Left ventricle myocardium inferior (tissue), 1 donor: Measurements from ENCODE around the gene ANAPC16. TPM values are rescaled to one million over a fixed set of nuclear protein-coding genes. Genes with fewer than 3 reads are reported as not detected.

Source experiments
- DNase-seq: peaks from one replicate; pipeline ENCODE4 v3.0.0-alpha.2; 2020
- H3K27ac ChIP-seq: fragments of 200-600 bp; replicated peaks from 2 replicates; pipeline ENCODE4 v1.8.0; 2021
- H3K27me3 ChIP-seq: fragments of 200-600 bp; 2 replicates; pipeline ENCODE4 v1.8.0; 2021; ENCODE audit warnings: low read depth
- H3K36me3 ChIP-seq: fragments of 200-600 bp; 2 replicates; pipeline ENCODE4 v1.8.0; 2021
- H3K4me1 ChIP-seq: fragments of 200-600 bp; 2 replicates; pipeline ENCODE4 v1.8.0; 2021
- H3K4me3 ChIP-seq: fragments of 200-600 bp; 2 replicates; pipeline ENCODE4 v1.8.0; 2021; ENCODE audit warnings: mild to moderate bottlenecking, moderate library complexity
- H3K9me3 ChIP-seq: fragments of 200-600 bp; replicated peaks from 2 replicates; pipeline ENCODE4 v1.8.0; 2021
- intact Hi-C: fragments of 100-400 bp; cut with micrococcal nuclease; formaldehyde crosslinking; loops from one replicate; pipeline ENCODE4 v1.11.0; 2022
- total RNA-seq: library from RNA; stranded (reverse); fragmentation: NEBNext Ultra II Directional; extraction: Animal tissue kit (Norgen Biotek cat#: 25700); gene quantifications from one replicate; pipeline ENCODE4 v1.2.1, GENCODE V29; 2021
- TF ChIP-seq, protein P1 (sequence below): fragments of 200-600 bp; IDR thresholded peaks from 2 replicates; pipeline ENCODE4 v1.8.0; 2021; ENCODE audit warnings: antibody characterized with exemption, mild to moderate bottlenecking, borderline replicate concordance
- donor health status: DM: no; HTN: yes; CAD: no; lungs with severe emphysema.

ANAPC16 gene
- total RNA-seq, 1 donor from 2014 or later, result 256 TPM

DNA sequence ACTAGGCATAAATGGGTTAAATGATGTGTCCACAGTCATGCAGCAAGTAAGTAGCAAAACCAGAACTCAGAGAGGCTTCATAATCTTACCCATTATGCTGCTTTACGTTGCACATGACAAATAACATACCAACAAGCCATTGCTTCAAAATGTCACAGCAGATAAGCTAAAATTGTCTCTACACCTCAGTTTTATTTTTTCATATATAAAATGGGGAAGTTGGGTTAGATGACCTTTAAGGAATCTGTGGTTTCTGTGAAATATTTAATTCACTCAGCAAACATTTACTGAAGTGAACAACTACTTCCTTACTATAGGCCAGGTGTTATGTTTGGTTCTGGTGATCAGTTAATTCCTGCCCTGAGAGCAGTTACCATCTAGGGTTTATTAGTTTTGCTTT lies 2.5 kb downstream of the ANAPC16 start:
- Histone ChIP-seq H3K9me3 (no peaks in the 10 kb centered on the region), H3K4me3 (peak overlapping the region; percentile 69), H3K4me1 (peaks cover 82% of the 10 kb centered on the region), H3K36me3 (peaks cover 17% of the 10 kb centered on the region), H3K27me3 (no peaks in the 10 kb centered on the region), H3K27ac (peak overlapping the region; percentile 98)
- intact Hi-C loops, result no loop called here
- DNase-seq, result no peak
- TF ChIP-seq, protein P1, sequence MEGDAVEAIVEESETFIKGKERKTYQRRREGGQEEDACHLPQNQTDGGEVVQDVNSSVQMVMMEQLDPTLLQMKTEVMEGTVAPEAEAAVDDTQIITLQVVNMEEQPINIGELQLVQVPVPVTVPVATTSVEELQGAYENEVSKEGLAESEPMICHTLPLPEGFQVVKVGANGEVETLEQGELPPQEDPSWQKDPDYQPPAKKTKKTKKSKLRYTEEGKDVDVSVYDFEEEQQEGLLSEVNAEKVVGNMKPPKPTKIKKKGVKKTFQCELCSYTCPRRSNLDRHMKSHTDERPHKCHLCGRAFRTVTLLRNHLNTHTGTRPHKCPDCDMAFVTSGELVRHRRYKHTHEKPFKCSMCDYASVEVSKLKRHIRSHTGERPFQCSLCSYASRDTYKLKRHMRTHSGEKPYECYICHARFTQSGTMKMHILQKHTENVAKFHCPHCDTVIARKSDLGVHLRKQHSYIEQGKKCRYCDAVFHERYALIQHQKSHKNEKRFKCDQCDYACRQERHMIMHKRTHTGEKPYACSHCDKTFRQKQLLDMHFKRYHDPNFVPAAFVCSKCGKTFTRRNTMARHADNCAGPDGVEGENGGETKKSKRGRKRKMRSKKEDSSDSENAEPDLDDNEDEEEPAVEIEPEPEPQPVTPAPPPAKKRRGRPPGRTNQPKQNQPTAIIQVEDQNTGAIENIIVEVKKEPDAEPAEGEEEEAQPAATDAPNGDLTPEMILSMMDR, result no peak

DNA sequence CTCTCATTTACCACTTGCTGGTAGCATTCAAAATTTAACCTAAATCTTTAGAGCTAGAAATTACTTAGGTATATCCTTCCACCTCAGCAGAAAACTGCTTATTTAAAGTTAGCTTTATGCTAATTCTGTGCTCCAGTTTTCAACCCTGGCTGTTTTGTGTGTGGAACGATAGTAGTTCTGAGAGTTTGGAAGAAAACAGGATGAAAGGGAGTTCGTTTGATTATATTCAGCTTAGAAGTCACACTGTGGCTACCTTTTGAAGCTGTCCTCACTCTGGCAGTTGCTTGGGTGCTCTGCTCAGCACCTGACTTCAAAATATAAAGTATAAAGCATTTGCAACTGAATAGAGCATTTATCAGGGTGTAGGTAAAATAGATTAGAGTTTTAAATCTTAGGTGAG lies 2.9 kb downstream of the ANAPC16 start:
- peak overlapping the region; percentile 98 for H3K27ac ChIP-seq
- TF ChIP-seq, protein P1, result no peak
- intact Hi-C loops, result no loop called here
- peaks cover 17% of the 10 kb centered on the region for H3K36me3 ChIP-seq
- peak overlapping the region; percentile 69 for H3K4me3 ChIP-seq
- no peak for DNase-seq
- no peaks in the 10 kb centered on the region for H3K27me3 ChIP-seq
- H3K9me3 ChIP-seq, result no peaks in the 10 kb centered on the region
- H3K4me1 ChIP-seq, result peaks cover 83% of the 10 kb centered on the region

DNA sequence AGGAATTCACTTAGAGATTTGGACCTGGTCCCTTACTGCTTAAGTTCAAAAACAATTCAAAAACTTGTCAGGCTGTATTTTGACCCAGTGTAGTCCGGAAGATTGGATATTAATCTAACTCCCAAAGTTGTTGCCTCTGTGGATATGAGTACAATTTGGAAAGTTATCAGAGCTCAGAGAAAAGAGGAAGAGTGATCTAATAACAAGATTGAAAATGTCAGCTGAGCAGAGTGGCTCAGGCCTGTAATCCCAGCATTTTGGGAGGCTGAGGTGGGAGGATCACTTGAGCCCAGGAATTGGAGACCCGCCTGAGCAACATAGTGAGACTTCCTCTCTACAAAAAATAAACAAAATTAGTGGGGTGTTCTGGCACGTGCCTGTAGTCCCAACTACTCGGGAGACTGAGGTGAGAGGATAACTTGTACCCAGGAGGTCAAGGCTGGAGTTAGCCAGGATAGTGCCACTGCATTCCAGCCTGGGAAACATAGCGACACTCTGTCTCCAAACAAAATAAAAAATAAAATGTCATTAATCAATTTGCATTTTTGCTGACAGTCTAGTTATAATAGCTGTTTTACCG lies 3.5 kb downstream of the ANAPC16 start:
- H3K4me1 ChIP-seq, result peaks cover 85% of the 10 kb centered on the region
- no peaks in the 10 kb centered on the region for H3K27me3 ChIP-seq
- peaks cover 22% of the 10 kb centered on the region for H3K36me3 ChIP-seq
- DNase-seq, result no peak
- peak overlapping the region; percentile 98 for H3K27ac ChIP-seq
- intact Hi-C loops, result no loop called here
- TF ChIP-seq, protein P1, result no peak
- no peak overlapping the region for H3K4me3 ChIP-seq
- H3K9me3 ChIP-seq, result no peaks in the 10 kb centered on the region

DNA sequence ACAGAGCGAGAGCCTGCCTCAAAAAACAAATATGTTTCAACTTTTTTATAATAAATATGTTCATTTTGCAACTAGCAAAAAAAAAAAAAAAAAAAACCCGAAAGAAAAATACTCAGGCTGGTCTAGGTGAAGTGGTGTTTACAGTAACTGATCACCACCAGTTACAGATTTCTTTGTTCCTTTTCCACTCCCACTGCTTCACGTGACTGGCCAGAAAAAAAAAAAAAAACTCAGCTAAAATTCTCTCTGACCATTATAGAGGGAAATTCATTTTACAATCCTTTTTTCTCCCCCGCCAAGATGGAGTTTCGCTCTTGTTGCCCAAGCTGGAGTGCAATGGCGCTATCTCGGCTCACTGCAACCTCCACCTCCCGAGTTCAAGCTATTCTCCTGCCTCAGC lies 4.8 kb downstream of the ANAPC16 start:
- Histone ChIP-seq H3K27ac (peak overlapping the region; percentile 74), H3K27me3 (no peaks in the 10 kb centered on the region), H3K4me3 (no peak overlapping the region), H3K36me3 (peaks cover 35% of the 10 kb centered on the region), H3K9me3 (no peaks in the 10 kb centered on the region), H3K4me1 (peaks cover 81% of the 10 kb centered on the region)
- intact Hi-C loops, result no loop called here
- no peak for DNase-seq
- TF ChIP-seq, protein P1, result no peak

DNA sequence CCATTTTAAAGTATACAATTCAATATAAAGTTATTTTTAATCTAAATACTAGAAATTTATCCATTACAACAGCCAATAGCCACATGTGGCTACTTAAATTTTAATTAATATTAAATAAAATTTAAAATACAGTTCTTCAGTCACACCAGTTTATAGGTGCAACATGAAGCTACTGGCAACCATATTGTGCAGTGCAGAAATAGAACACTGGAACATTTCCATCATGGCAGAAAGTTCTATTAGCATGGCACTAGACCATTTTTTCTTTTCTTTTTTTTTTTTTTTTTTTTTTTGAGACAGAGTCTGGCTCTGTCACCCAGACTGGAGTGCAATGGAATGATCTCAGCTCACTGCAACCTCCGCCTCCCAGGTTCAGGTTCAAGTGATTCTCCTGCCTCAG lies 5.5 kb downstream of the ANAPC16 start:
- Histone ChIP-seq H3K4me3 (no peak overlapping the region), H3K36me3 (peaks cover 41% of the 10 kb centered on the region), H3K27ac (peak overlapping the region; percentile 74), H3K9me3 (no peaks in the 10 kb centered on the region), H3K27me3 (no peaks in the 10 kb centered on the region), H3K4me1 (peaks cover 80% of the 10 kb centered on the region)
- TF ChIP-seq, protein P1, result no peak
- no peak for DNase-seq
- intact Hi-C loops, result no loop called here
